Measurements from ENCODE around the gene HTR7. TPM values are rescaled to one million over a fixed set of nuclear protein-coding genes. Genes with fewer than 3 reads are reported as not detected.

Gene HTR7
- total and polyA plus RNA-seq, 2 experiments from 2014 or later, result 0.23 to 1.8 TPM

DNA sequence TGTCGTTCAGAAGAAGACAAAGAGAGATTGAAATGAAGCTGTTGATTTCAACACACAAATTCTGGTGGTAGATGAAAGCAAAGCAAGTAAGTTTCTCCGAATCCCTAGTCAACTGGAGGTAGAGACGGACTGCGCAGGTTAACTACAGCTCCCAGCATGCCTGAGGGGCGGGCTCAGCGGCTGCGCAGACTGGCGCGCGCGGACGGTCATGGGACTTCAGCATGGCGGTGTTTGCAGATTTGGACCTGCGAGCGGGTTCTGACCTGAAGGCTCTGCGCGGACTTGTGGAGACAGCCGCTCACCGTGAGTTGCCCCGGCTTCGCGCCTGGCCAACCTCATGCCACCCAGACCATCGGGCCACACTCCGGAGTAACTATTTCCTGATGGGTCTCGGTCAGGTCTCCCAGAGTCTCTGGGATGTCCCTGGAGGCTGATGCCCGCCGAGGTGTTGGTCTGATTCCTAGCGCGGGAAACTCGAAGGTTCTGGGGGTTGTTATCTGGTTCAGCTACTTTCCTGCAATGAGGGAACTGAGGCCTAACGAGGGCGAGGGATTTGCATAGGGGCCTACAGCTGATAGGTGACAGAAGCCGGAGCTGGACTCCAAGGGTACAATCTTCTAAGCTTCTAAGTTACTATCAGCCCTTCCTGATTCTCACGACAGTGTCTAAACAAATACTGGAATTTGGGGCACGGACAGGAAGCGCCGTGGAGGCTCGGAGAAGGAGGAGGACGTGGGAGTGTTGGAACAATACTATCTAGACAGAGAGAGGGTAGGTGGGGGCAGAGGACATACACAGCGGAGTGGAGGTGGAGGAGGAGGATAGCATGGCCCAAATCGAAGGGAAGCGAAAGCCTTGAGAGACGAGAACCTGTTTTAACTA, 14.2 kb upstream of the HTR7 start, which contains the start of gene RPP30:
RPP30 (plus strand) TSS at position 209 of the 882 bp plus-strand sequence; CDS start at position 222, 13 bp downstream.
- H3K27ac ChIP-seq, result peak within 1 kb of the TSS; percentile 67
- TF ChIP-seq EZH2 (IDR thresholded peaks at IDR 0.05; ENCODE audit: borderline replicate concordance) (no peak), EZH2phosphoT487 (IDR thresholded peaks at IDR 0.05; ENCODE audit: low read depth, severe bottlenecking, unreplicated experiment) (no peak)
- TF ChIP-seq, protein P1, sequence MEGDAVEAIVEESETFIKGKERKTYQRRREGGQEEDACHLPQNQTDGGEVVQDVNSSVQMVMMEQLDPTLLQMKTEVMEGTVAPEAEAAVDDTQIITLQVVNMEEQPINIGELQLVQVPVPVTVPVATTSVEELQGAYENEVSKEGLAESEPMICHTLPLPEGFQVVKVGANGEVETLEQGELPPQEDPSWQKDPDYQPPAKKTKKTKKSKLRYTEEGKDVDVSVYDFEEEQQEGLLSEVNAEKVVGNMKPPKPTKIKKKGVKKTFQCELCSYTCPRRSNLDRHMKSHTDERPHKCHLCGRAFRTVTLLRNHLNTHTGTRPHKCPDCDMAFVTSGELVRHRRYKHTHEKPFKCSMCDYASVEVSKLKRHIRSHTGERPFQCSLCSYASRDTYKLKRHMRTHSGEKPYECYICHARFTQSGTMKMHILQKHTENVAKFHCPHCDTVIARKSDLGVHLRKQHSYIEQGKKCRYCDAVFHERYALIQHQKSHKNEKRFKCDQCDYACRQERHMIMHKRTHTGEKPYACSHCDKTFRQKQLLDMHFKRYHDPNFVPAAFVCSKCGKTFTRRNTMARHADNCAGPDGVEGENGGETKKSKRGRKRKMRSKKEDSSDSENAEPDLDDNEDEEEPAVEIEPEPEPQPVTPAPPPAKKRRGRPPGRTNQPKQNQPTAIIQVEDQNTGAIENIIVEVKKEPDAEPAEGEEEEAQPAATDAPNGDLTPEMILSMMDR (IDR thresholded peaks at IDR 0.05; ENCODE audit: poor library complexity), result no peak
- H3K4me3 ChIP-seq, result peak within 1 kb of the TSS; percentile 70
- H3K79me2 ChIP-seq, result peaks cover 24% of the 10 kb centered on the region
- H2AFZ ChIP-seq, result peak within 1 kb of the TSS; percentile 89
- peak; percentile 92 for DNase-seq (ENCODE audit: low spot score)
- H4K20me1 ChIP-seq (ENCODE audit: insufficient read depth, poor library complexity, severe bottlenecking), result no peaks in the 10 kb centered on the region
- no peaks in the 10 kb centered on the region for H3K9me3 ChIP-seq (ENCODE audit: low read depth)
- no peaks in the 10 kb centered on the region for H3K36me3 ChIP-seq (replicated peaks; ENCODE audit: insufficient read depth, low read depth)
- WGBS (ENCODE audit: low lambda C conversion rate, missing lambda C conversion rate), result 1% methylated on average over 43 of the region's 43 CpGs
- H3K9me2 ChIP-seq (replicated peaks; ENCODE audit: insufficient read depth), result no peaks in the 10 kb centered on the region
- H3K27me3 ChIP-seq, result no peaks in the 10 kb centered on the region
- peak within 1 kb of the TSS; percentile 84 for H3K4me2 ChIP-seq
- H3K4me1 ChIP-seq (ENCODE audit: insufficient read depth), result no peaks in the 10 kb centered on the region

DNA sequence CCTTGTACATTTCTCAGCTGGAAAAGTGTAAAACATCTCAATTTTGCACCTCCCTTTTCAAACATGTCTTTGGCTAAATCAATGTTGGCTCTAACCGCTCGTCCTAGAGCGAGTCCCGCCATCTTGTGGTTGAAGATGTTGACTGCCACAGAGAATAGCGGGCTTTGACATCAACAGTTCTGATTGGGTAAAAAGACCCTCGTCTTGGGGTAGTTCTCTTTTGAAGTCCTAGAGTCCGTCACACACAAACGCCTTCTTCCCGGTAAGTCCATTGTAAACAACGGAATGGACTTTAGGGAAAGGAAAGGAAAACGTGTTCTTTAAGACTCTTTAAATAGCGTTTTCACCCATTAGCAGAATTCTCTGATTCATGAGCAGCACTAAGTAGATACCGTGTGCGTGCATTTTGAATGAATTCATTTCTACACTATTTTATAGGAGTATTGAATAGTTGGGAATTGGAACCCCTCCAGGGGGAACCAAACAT, 13.5 kb upstream of the HTR7 start:
- Histone ChIP-seq H3K9me3 (ENCODE audit: low read depth) (no peaks in the 10 kb centered on the region), H3K9me2 (replicated peaks; ENCODE audit: insufficient read depth) (no peaks in the 10 kb centered on the region), H3K27me3 (no peaks in the 10 kb centered on the region), H2AFZ (peak overlapping the region; percentile 89), H3K36me3 (replicated peaks; ENCODE audit: insufficient read depth, low read depth) (no peaks in the 10 kb centered on the region), H3K4me3 (peak overlapping the region; percentile 70), H3K79me2 (peaks cover 24% of the 10 kb centered on the region), H3K27ac (peak overlapping the region; percentile 39), H3K4me1 (ENCODE audit: insufficient read depth) (no peaks in the 10 kb centered on the region), H3K4me2 (peak overlapping the region; percentile 84), H4K20me1 (ENCODE audit: insufficient read depth, poor library complexity, severe bottlenecking) (no peaks in the 10 kb centered on the region)
- TF ChIP-seq EZH2 (IDR thresholded peaks at IDR 0.05; ENCODE audit: borderline replicate concordance) (no peak), EZH2phosphoT487 (IDR thresholded peaks at IDR 0.05; ENCODE audit: low read depth, severe bottlenecking, unreplicated experiment) (no peak)
- TF ChIP-seq, protein P1 (IDR thresholded peaks at IDR 0.05; ENCODE audit: poor library complexity), result peak; percentile 66
- 1% methylated on average over 14 of the region's 14 CpGs for WGBS (ENCODE audit: low lambda C conversion rate, missing lambda C conversion rate)
- peak; percentile 77 for DNase-seq (ENCODE audit: low spot score)

DNA sequence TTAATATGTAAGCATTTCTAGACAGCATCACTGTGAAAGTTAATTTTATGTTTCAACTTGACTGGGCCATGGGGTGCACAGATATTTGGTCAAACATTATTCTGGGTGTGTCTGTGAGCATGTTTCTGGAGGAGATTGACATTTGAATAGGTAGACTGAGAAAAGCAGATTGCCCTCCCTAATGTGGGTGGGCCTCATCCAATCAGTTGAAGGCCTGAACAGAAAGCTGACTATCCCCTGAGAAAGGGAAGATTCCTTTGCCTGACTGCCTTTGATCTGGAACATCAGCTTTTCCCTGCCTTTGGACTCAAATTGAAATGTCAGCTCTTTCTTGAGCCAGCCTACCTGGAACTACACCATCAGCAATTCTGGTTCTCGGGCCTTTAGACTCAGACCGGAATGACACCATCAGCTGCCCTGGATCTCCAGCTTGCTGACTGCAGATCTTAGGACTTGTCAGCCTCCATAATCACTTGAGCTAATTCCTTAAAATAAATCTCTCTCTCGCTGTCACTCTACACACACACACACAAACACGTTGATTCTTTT, 8.3 kb upstream of the HTR7 start:
- Histone ChIP-seq H3K27me3 (peaks cover 16% of the 10 kb centered on the region), H3K4me3 (no peak overlapping the region), H3K79me2 (no peaks in the 10 kb centered on the region), H3K9me2 (replicated peaks; ENCODE audit: insufficient read depth) (no peaks in the 10 kb centered on the region), H3K4me2 (no peak overlapping the region), H3K27ac (no peak overlapping the region), H4K20me1 (ENCODE audit: insufficient read depth, poor library complexity, severe bottlenecking) (no peaks in the 10 kb centered on the region), H3K36me3 (replicated peaks; ENCODE audit: insufficient read depth, low read depth) (no peaks in the 10 kb centered on the region), H2AFZ (no peak overlapping the region), H3K4me1 (ENCODE audit: insufficient read depth) (no peaks in the 10 kb centered on the region), H3K9me3 (ENCODE audit: low read depth) (no peaks in the 10 kb centered on the region)
- DNase-seq (ENCODE audit: low spot score), result no peak
- TF ChIP-seq, protein P1 (IDR thresholded peaks at IDR 0.05; ENCODE audit: poor library complexity), result no peak
- TF ChIP-seq EZH2 (IDR thresholded peaks at IDR 0.05; ENCODE audit: borderline replicate concordance) (no peak), EZH2phosphoT487 (IDR thresholded peaks at IDR 0.05; ENCODE audit: low read depth, severe bottlenecking, unreplicated experiment) (no peak)
- WGBS (ENCODE audit: low lambda C conversion rate, missing lambda C conversion rate), result 93% methylated on average over 4 of the region's 4 CpGs

All from hepatocyte (in vitro differentiated cells).